ENCODE results near the gene CACUL1. TPM values are rescaled to one million over a fixed set of nuclear protein-coding genes. Genes with fewer than 3 reads are reported as not detected.

CACUL1 gene
- total RNA-seq, 1 experiment from 2014 or later, result 62.5 TPM

GRCh38 chr10:118708571-118708970, 46.2 kb downstream of the CACUL1 start:
- Histone ChIP-seq H4K20me1 (ENCODE audit: insufficient read depth) (peaks cover 3% of the 10 kb centered on the region; the same call in 1 of the 2 replicates), H3K36me3 (ENCODE audit: low read depth) (no peaks in the 10 kb centered on the region), H3K79me2 (ENCODE audit: low read depth) (peaks cover 12% of the 10 kb centered on the region), H2AFZ (no peak overlapping the region), H3K4me3 (no peak overlapping the region), H3K9me2 (ENCODE audit: insufficient read depth) (no peaks in the 10 kb centered on the region), H3F3A (ENCODE audit: insufficient read depth, low read depth) (no peaks in the 10 kb centered on the region), H3K4me1 (replicated peaks; ENCODE audit: insufficient read depth) (no peaks in the 10 kb centered on the region), H3K4me2 (no peak overlapping the region), H3K27me3 (ENCODE audit: insufficient read depth, low read depth) (no peaks in the 10 kb centered on the region), H3K27ac (no peak overlapping the region), H3K9me3 (ENCODE audit: insufficient read depth, low read depth) (no peaks in the 10 kb centered on the region)
- TF ChIP-seq CTCF (conservative IDR thresholded peaks at IDR 0.05) (no peak), EZH2 (IDR thresholded peaks at IDR 0.05; ENCODE audit: low read depth) (no peak)
- ChIA-PET CTCF (no interaction called here), POLR2A (ENCODE audit: unreplicated experiment) (no interaction called here)
- no peak for DNase-seq
- no TSS peak for BruUV-seq (replicated peaks)
- intact Hi-C loops (cut with micrococcal nuclease; ENCODE audit: unreplicated experiment), result no loop called here

DNA sequence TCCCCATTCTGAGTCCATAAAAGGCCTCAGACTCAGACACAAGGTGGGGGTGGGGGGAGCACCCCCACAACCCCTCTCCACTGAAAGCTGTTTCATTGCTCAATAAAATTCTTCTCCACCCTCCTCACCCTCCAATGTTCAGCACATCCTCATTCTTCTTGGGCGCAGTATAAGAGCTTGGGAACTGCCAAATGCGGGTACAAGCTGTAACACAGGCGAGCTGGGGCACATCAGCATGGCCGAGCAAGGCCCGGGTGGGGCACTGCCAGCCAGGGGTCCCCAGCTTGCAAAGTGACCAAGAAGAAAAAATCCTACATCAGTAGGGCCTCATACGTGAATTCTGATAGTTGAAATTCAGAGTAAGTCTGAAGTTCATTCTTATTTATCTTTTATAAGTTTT, 50.1 kb downstream of the CACUL1 start:
- intact Hi-C loops (cut with micrococcal nuclease; ENCODE audit: unreplicated experiment), result no loop called here
- POLR2A ChIA-PET (ENCODE audit: unreplicated experiment), result no interaction called here

DNA sequence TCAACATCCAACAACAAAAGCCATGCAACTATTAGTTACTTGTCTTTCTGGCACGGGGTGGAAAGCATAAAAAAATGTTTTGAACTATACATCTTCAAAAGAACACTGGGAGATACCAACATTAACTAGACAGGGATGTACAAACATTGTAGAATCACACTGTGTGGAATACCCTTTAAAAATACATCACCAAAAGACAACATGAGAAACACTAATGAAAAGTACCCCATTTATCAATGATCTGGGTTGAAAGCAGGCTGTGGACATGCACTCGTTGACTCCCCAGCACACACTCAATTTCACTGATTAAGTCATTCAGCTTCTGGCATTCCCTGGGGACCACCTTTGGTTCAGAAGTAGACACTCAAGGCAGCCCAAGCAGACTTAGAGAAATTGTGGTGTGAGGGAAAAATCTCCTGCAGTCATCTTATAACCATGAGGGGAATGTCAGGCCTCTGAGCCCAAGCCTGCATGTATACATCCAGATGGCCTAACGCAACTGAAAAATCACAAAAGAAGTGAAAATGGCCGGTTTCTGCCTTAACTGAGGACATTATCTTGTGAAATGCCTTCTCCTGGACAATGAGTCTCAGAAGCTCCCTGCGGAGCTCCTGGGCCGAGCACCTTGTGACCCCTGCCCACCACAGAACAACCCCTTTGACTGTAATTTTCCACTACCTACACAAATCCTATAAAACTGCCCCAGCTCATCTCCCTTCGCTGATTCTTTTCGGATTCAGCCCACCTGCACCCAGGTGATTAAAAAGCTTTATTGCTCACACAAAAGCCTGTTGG, 53.0 kb downstream of the CACUL1 start:
- DNase-seq, result no peak
- CTCF ChIA-PET, result no interaction called here

More for the DNA sequence above, 50.1 kb downstream of the CACUL1 start:
- Histone ChIP-seq H4K20me1 (ENCODE audit: insufficient read depth) (peaks cover 7% of the 10 kb centered on the region; the same call in 1 of the 2 replicates), H3K27me3 (ENCODE audit: insufficient read depth, low read depth) (no peaks in the 10 kb centered on the region), H3K79me2 (ENCODE audit: low read depth) (peaks cover 12% of the 10 kb centered on the region), H3K4me3 (no peak overlapping the region), H3F3A (ENCODE audit: insufficient read depth, low read depth) (no peaks in the 10 kb centered on the region), H3K36me3 (ENCODE audit: low read depth) (0 out of 2 replicates have a peak, but pooled peaks cover 5% of the 10 kb centered on the region), H3K27ac (no peak overlapping the region), H3K4me2 (no peak overlapping the region), H3K9me3 (ENCODE audit: insufficient read depth, low read depth) (no peaks in the 10 kb centered on the region), H3K9me2 (ENCODE audit: insufficient read depth) (no peaks in the 10 kb centered on the region), H2AFZ (no peak overlapping the region), H3K4me1 (replicated peaks; ENCODE audit: insufficient read depth) (no peaks in the 10 kb centered on the region)
- no TSS peak for BruUV-seq (replicated peaks)
- CTCF ChIA-PET, result no interaction called here
- no peak for DNase-seq
- TF ChIP-seq EZH2 (IDR thresholded peaks at IDR 0.05; ENCODE audit: low read depth) (no peak), CTCF (conservative IDR thresholded peaks at IDR 0.05) (no peak)

More for the DNA sequence above, 53.0 kb downstream of the CACUL1 start:
- intact Hi-C loops (cut with micrococcal nuclease; ENCODE audit: unreplicated experiment), result no loop called here
- no peaks in the 10 kb centered on the region for H3K27me3 ChIP-seq (ENCODE audit: insufficient read depth, low read depth)
- H3K36me3 ChIP-seq (ENCODE audit: low read depth), result 0 out of 2 replicates have a peak, but pooled peaks cover 5% of the 10 kb centered on the region
- no peaks in the 10 kb centered on the region for H3K9me2 ChIP-seq (ENCODE audit: insufficient read depth)
- no peak overlapping the region for H3K4me3 ChIP-seq
- H2AFZ ChIP-seq, result no peak overlapping the region
- H3K27ac ChIP-seq, result no peak overlapping the region
- no peaks in the 10 kb centered on the region for H3K4me1 ChIP-seq (replicated peaks; ENCODE audit: insufficient read depth)
- H3F3A ChIP-seq (ENCODE audit: insufficient read depth, low read depth), result no peaks in the 10 kb centered on the region
- BruUV-seq (replicated peaks), result no TSS peak
- peaks cover 12% of the 10 kb centered on the region for H3K79me2 ChIP-seq (ENCODE audit: low read depth)
- POLR2A ChIA-PET (ENCODE audit: unreplicated experiment), result no interaction called here
- H4K20me1 ChIP-seq (ENCODE audit: insufficient read depth), result peaks cover 4% of the 10 kb centered on the region; the same call in 1 of the 2 replicates
- H3K4me2 ChIP-seq, result no peak overlapping the region
- TF ChIP-seq EZH2 (IDR thresholded peaks at IDR 0.05; ENCODE audit: low read depth) (no peak), CTCF (conservative IDR thresholded peaks at IDR 0.05) (no peak)
- no peaks in the 10 kb centered on the region for H3K9me3 ChIP-seq (ENCODE audit: insufficient read depth, low read depth)

Measured in PC-9 (cell line).